DND-41 (cell line): Measurements from ENCODE around the gene MACF1.

ENCODE experiments used
- CTCF ChIP-seq: IDR thresholded peaks from 2 replicates; pipeline ENCODE4 v1.5.1; 2012; ENCODE audit warnings: borderline replicate concordance, low read length, moderate library complexity, mild to moderate bottlenecking; ENCODE audit not compliant: poor library complexity, severe bottlenecking; ENCODE audit errors: extremely low read depth
- EZH2 ChIP-seq: IDR thresholded peaks from 3 replicates; pipeline ENCODE4 v1.6.1; 2012; ENCODE audit warnings: borderline replicate concordance, low read depth, mild to moderate bottlenecking, moderate library complexity, low read length, inconsistent platforms; ENCODE audit not compliant: severe bottlenecking

- no peak for TF ChIP-seq CTCF
- no peak for TF ChIP-seq EZH2
Measured at GRCh38 chr1:39196244-39197215, 8.0 kb upstream of the MACF1 start.
